ENCODE measurements around the gene MITF. TPM values are rescaled to one million over a fixed set of nuclear protein-coding genes. Genes with fewer than 3 reads are reported as not detected.

The MITF gene
- total RNA-seq, 4 donors from 2014 or later = 19.4 to 35.3 (median 21.7) TPM

GRCh38 chr3:69725994-69726571 lies 13.2 kb upstream of the MITF start:
- 78% methylated on average over 3 of the region's 3 CpGs for WGBS
- Histone ChIP-seq H3K27ac (no peak overlapping the region), H3K27me3 (no peaks in the 10 kb centered on the region), H3K36me3 (no peaks in the 10 kb centered on the region), H3K9me3 (no peaks in the 10 kb centered on the region), H3K4me1 (no peaks in the 10 kb centered on the region), H3K4me3 (no peak overlapping the region)
- TF ChIP-seq POLR2AphosphoS5 (IDR thresholded peaks at IDR 0.05) = no peak
- no peak for TF ChIP-seq EP300 (IDR thresholded peaks at IDR 0.05)
- TF ChIP-seq CTCF (IDR thresholded peaks at IDR 0.05) = no peak
- no peak for DNase-seq (ENCODE audit: low spot score in 2 of 2)

- WGBS = 89% methylated on average over 6 of the region's 6 CpGs
- no peak overlapping the region for H3K27ac ChIP-seq
These were observed 9.9 kb upstream of the MITF start for GRCh38 chr3:69729147-69729919.

GRCh38 chr3:69731080-69731479 lies 8.2 kb upstream of the MITF start:
- Histone ChIP-seq H3K4me3 (no peak overlapping the region), H3K27ac (no peak overlapping the region), H3K9me3 (no peaks in the 10 kb centered on the region), H3K4me1 (no peaks in the 10 kb centered on the region), H3K27me3 (no peaks in the 10 kb centered on the region), H3K36me3 (no peaks in the 10 kb centered on the region)
- 50% methylated on average over 2 of the region's 2 CpGs for WGBS
- no peak for DNase-seq (ENCODE audit: low spot score in 2 of 2)
- TF ChIP-seq CTCF (IDR thresholded peaks at IDR 0.05) = no peak
- no peak for TF ChIP-seq POLR2A (IDR thresholded peaks at IDR 0.05)
- no peak for TF ChIP-seq POLR2AphosphoS5 (IDR thresholded peaks at IDR 0.05)
- no peak for TF ChIP-seq EP300 (IDR thresholded peaks at IDR 0.05)

More at GRCh38 chr3:69729147-69729919, 9.9 kb upstream of the MITF start:
- H3K4me1 ChIP-seq = no peaks in the 10 kb centered on the region
- no peaks in the 10 kb centered on the region for H3K9me3 ChIP-seq
- TF ChIP-seq CTCF (IDR thresholded peaks at IDR 0.05) = no peak
- no peak for TF ChIP-seq POLR2A (IDR thresholded peaks at IDR 0.05)
- no peak for TF ChIP-seq EP300 (IDR thresholded peaks at IDR 0.05)
- no peak for TF ChIP-seq POLR2AphosphoS5 (IDR thresholded peaks at IDR 0.05)
- H3K36me3 ChIP-seq = no peaks in the 10 kb centered on the region
- H3K4me3 ChIP-seq = no peak overlapping the region
- DNase-seq (ENCODE audit: low spot score in 2 of 2) = no peak
- no peaks in the 10 kb centered on the region for H3K27me3 ChIP-seq

GRCh38 chr3:69735893-69736292 lies 3.4 kb upstream of the MITF start:
- H3K36me3 ChIP-seq = no peaks in the 10 kb centered on the region
- 81% methylated on average over 2 of the region's 2 CpGs for WGBS
- no peak for TF ChIP-seq CTCF (IDR thresholded peaks at IDR 0.05)
- TF ChIP-seq POLR2AphosphoS5 (IDR thresholded peaks at IDR 0.05) = no peak
- no peak for TF ChIP-seq POLR2A (IDR thresholded peaks at IDR 0.05)
- no peak for TF ChIP-seq EP300 (IDR thresholded peaks at IDR 0.05)
- H3K27ac ChIP-seq = no peak overlapping the region
- DNase-seq (ENCODE audit: low spot score in 2 of 2) = no peak
- H3K4me1 ChIP-seq = peaks cover 15% of the 10 kb centered on the region
- no peak overlapping the region for H3K4me3 ChIP-seq
- no peaks in the 10 kb centered on the region for H3K27me3 ChIP-seq
- H3K9me3 ChIP-seq = no peaks in the 10 kb centered on the region

GRCh38 chr3:69737392-69737791 lies 1.9 kb upstream of the MITF start:
- 60% methylated on average over 3 of the region's 3 CpGs for WGBS
- no peak for DNase-seq (ENCODE audit: low spot score in 2 of 2)

More at GRCh38 chr3:69737392-69737791, 1.9 kb upstream of the MITF start:
- Histone ChIP-seq H3K9me3 (no peaks in the 10 kb centered on the region), H3K27me3 (no peaks in the 10 kb centered on the region), H3K27ac (no peak overlapping the region), H3K36me3 (no peaks in the 10 kb centered on the region), H3K4me1 (peaks cover 20% of the 10 kb centered on the region), H3K4me3 (no peak overlapping the region)
- TF ChIP-seq EP300 (IDR thresholded peaks at IDR 0.05) (no peak), POLR2AphosphoS5 (IDR thresholded peaks at IDR 0.05) (no peak), POLR2A (IDR thresholded peaks at IDR 0.05) (no peak), CTCF (IDR thresholded peaks at IDR 0.05) (no peak)

Measured in suprapubic skin (tissue), 4 donors.